GM18508 (cell line): ENCODE data around the gene ATP2B1.

ENCODE experiments used
- ATAC-seq: cut with Tn5 transposase; IDR thresholded peaks from one replicate; pipeline ENCODE4 v1.9.1; 2021; ENCODE audit warnings: moderate number of reproducible peaks; ENCODE audit not compliant: insufficient read depth, unreplicated experiment

ATP2B1 gene

DNA sequence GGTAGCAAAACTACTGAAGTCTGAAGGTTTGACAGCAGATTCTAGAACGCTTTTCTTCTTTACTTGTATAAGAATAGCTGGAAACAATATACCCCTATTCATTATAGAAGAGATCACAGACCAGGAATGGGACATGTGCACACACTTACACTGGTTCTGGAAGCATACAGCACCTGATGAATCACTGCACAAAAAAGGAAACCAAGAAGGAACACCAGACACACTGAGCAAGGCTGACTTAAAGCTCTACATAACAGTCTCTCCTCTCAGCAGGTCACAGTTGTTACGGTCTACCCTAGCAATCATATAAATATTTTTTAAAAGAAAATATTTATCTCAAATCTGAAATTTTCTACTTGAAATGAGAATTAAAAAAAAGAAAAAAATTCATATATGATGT, 13.5 kb downstream of the ATP2B1 start:
- ATAC-seq: no peak

- no peak for ATAC-seq
Measured at GRCh38 chr12:89694542-89694941, 14.1 kb downstream of the ATP2B1 start.

DNA sequence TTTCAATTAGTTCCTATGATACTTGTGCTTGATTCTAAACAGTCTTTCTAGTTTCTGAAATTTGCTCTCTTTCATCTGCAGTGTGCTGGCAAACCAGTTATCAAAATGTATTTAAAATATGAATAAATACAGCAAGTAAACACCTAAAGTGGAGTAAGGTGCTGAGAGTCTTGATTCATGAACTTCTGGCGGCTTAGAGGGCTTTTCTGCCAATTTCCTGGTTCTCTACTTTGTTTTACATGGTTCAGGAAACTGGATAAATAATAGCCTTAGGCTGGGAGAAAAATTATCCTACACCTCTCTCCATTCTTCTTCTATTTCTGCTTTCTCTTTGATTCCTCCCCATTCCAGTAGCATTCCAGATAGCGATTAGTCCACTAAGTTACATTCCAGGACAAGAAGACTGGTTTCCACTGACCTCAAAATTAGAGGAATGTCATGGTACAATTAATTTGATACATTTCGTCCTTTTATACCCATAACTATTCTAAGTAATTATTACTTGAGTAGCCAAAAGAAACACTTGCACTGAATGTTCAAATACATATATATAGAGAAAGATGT, 14.9 kb downstream of the ATP2B1 start:
- ATAC-seq: no peak

- ATAC-seq: no peak
Measured at GRCh38 chr12:89692439-89692838, 16.2 kb downstream of the ATP2B1 start.

DNA sequence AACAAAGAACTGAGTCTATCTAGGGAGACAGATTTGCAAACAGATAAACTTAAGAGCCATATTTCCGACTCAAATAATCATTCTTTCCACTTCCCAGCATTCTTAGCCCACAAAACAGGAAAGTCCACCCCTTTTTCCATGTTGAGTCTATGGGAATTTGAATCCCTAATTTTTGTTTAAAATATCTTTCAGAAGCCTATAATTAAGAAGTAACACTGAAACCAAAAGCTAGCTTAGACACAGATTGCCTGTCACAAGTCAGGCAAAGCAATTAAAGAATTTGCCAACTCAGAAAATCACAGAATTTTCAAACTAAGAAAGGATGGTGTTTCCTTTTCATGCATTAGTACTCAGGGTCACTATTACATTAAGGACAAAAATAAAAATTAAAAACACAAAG, 17.0 kb downstream of the ATP2B1 start:
- ATAC-seq: no peak

DNA sequence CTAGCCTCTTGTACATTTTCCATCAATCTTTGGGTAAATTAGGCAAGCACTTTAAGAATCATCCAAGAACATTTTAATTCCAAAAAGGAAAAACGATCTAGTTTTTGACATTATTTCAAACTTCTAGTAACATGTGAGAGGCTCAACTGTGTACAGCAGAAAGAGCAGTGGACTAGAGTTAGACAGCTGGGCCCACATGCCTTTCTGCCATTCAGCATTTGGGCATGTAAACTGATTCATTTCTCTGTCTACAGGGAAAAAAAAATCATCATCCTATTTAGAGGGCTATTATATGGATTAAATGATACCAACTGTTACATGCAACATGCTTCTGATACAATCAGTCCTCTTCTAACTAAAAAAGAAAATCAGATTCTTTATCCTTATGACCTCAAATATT, 17.7 kb downstream of the ATP2B1 start:
- ATAC-seq: no peak

GRCh38 chr12:89689306-89689705, 19.3 kb downstream of the ATP2B1 start:
- ATAC-seq: no peak

- no peak for ATAC-seq
Measured at GRCh38 chr12:89686311-89686710, 22.3 kb downstream of the ATP2B1 start.

DNA sequence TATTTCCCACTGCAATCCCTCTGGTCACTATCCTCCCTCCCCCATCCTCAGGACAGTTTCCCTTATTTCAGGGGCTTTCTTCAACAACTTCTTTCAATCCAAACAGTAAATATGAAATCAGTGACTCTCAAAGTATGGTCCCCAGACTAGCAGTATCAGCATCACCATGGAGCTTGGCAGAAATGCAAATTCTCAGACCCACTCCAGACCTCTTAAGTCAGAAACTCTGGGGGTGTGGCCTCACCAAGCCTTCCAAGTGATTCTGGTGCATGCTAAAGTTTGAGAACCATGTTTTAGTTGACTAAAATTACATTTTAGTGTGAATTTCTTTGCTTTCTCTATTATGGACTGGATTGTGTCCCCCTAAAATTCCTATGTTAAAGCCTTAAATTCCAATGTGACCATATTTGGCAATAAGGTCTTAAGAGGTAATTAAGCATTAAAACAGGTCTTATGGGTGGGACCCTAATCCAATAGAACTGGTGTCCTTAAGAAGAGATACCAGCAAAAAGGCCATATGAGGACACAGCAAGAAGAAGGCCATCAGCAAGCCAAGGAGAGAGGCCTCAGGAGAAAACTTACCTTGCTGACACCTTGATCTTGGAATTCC, 23.2 kb downstream of the ATP2B1 start:
- ATAC-seq: no peak

GRCh38 chr12:89684136-89684535, 24.5 kb downstream of the ATP2B1 start:
- ATAC-seq: no peak

- ATAC-seq: no peak
Measured at GRCh38 chr12:89682284-89682683, 26.4 kb downstream of the ATP2B1 start.

GRCh38 chr12:89680409-89680808, 28.2 kb downstream of the ATP2B1 start:
- ATAC-seq: no peak

GRCh38 chr12:89679631-89680030, 29.0 kb downstream of the ATP2B1 start:
- no peak for ATAC-seq

DNA sequence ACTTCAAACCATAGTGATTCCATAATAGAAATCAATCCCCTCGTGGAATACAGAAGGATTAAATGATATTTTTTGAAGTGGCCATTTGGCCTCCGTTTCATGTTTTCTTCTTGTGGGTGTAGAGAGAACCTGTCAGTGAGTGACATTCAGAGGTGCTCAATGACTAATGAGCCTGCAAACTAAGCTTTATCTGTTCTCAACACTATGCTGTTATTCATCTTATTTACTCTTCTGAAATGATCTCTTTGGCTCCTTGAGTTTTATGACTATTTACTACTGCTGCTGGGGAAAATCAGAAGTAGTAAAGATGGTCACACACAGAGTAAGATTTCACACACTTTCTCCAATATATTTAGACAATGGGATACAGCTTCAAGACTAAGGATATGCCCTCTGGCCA, 30.4 kb downstream of the ATP2B1 start:
- ATAC-seq: no peak

DNA sequence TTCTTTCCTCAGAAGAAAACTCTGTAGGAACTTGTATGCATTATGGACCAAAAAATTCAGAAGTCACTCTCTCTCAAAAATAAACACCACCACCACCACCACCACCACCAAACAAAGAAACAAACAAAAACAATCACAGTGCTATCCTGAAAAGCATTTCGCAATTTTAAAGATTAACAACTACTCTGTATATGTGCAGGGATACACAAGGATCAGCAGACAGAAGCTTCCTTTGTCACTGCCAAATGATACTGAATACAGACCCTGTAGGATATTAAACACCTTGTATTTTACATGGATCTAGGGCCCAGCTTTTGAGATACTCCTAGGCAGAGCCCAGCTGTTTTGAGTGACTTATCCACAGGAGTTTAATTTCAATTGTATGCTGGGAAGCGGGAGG, 31.7 kb downstream of the ATP2B1 start:
- ATAC-seq: no peak

- no peak for ATAC-seq
Measured at GRCh38 chr12:89674326-89674942, 34.2 kb downstream of the ATP2B1 start.

DNA sequence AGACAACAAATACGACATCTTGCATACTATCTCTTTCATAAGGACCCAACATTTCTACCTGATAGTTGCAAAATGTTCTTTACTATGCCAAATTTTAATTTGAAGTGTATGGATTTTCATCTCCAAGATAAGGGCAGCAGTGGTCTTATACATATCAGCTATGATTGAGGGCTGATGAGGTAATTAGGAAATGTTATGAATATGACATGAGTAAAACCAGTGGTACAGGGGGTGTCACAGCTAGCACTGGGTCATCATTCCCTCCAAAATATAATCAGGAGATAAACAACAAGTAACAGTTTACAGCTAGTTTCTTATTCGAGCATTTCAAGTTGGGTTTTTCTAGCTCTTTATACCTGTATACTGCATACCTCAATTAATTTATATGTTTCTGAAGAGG, 35.0 kb downstream of the ATP2B1 start:
- no peak for ATAC-seq

- ATAC-seq: no peak
Measured at GRCh38 chr12:89672589-89672979, 36.1 kb downstream of the ATP2B1 start.

GRCh38 chr12:89671469-89671868, 37.2 kb downstream of the ATP2B1 start:
- ATAC-seq: no peak

DNA sequence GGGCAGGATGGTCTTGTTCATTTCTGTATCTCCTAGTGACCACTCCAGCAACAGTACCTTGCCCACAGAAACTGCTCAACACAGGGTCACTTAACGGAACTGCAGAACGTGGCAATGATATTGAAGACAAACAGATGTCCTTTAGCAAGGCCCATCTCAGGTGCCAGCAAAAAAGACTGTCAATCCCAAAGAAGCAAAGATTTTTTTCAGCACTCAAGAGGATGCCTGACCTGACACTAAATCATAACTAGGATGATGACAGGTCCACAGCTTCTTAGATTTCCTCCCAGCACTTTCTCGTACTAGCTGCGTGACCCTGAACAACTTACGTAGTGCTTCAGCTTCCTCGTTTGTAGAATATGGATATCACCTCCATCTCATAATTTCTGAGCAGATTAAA, 39.4 kb downstream of the ATP2B1 start:
- ATAC-seq: no peak

DNA sequence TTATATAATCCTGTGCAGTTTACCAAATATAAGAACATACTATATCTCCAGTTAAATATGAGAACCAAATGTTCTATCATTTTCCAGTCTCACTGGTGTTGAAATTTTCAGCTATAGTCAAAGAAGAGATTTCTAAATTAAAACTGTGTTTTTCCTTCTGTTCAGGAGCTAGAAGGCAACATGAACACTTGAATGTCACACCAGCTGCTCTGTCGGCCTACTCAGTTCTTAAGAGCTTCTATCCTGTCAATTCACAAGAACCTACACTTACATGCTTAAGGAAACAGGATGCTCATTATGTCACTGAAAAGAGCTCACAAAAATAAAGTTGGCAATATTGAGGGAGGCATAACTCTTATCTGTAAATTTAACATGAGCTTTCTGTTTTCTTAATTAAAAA, 43.1 kb downstream of the ATP2B1 start:
- no peak for ATAC-seq

DNA sequence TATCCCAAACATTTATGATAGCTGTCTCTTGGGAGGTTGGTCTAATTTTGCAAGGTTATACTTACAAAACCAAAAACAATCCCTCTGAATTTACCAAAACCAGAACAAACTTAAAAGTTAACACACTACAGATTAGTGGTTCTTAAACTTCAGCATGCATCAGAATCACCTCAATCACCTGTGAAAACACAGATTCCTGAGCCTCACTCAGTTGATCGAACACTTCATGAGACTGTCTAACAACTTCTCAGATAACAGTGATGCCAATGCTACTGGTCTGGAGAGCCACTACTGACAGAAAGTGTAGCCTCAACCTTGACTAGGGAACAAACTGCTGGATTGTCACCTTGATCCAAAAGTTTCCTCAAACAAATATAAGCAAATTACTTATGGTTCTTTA, 44.2 kb downstream of the ATP2B1 start:
- ATAC-seq: no peak
